Left renal pelvis (tissue), 4 donors: ENCODE results near the gene LRCH4. TPM values are rescaled to one million over a fixed set of nuclear protein-coding genes. Genes with fewer than 3 reads are reported as not detected.

Experiments
- DNase-seq, 4 donors: peaks; one replicate each; pipeline ENCODE4 v3.0.0-alpha.2; 2013; ENCODE audit warnings: low read depth in 4 of 4, low spot score in 3 of 4
- polyA plus RNA-seq, 4 donors: library from polyadenylated mRNA; unstranded; fragments of 120-200 nt; gene quantifications; one replicate each; pipeline ENCODE4 v1.2.1, GENCODE V29; 2013; ENCODE audit not compliant: insufficient read length in 4 of 4

Gene LRCH4
- polyA plus RNA-seq, 4 donors = 28.3 to 54.2 (median 42.0) TPM

DNA sequence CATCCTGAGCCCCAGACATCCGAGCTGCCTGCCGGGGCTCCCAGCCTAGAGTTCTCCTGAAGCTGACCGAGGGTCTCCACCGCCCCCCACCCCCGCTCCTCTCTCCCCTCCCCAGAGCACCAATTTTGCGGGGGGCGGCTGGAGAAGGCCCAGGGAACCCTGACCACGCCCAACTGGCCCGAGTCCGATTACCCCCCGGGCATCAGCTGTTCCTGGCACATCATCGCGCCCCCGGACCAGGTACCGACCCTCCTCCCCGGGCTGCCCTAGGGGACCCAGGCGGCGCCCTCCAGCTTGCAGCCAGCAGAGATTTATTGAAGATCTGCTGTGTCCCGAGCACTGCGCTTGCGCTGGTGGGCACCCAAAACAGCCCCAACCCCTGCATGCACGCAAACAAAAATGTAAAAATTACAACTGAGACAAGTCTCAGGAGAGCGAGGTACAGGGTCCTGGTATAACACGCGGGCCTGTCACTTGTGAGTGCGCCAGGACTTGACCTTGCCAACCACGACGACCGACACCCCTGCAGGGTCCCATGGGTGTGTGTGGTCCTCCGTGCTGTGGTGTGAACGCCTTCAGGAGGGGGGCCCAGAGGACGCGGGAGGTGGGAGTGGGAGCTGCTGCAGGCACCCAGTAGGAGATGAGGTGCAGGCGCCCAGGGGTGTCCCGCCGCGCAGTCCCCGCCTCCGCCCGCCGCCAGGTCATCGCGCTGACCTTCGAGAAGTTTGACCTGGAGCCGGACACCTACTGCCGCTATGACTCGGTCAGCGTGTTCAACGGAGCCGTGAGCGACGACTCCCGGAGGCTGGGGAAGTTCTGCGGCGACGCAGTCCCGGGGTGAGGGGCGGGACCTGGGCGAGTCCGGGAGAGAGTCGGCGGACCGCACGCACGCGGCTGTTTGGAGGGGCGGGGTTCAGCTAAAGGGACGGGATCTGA lies 19.3 kb upstream of the LRCH4 start:
- DNase-seq = no peak

- DNase-seq = no peak
These were observed 18.4 kb upstream of the LRCH4 start for GRCh38 chr7:100604028-100604975.

- DNase-seq = no peak
These were observed 17.7 kb upstream of the LRCH4 start for GRCh38 chr7:100603726-100604027.

GRCh38 chr7:100602889-100603725 lies 17.2 kb upstream of the LRCH4 start:
- DNase-seq = no peak

- DNase-seq = no peak
These were observed 14.8 kb upstream of the LRCH4 start for GRCh38 chr7:100600730-100601038.

DNA sequence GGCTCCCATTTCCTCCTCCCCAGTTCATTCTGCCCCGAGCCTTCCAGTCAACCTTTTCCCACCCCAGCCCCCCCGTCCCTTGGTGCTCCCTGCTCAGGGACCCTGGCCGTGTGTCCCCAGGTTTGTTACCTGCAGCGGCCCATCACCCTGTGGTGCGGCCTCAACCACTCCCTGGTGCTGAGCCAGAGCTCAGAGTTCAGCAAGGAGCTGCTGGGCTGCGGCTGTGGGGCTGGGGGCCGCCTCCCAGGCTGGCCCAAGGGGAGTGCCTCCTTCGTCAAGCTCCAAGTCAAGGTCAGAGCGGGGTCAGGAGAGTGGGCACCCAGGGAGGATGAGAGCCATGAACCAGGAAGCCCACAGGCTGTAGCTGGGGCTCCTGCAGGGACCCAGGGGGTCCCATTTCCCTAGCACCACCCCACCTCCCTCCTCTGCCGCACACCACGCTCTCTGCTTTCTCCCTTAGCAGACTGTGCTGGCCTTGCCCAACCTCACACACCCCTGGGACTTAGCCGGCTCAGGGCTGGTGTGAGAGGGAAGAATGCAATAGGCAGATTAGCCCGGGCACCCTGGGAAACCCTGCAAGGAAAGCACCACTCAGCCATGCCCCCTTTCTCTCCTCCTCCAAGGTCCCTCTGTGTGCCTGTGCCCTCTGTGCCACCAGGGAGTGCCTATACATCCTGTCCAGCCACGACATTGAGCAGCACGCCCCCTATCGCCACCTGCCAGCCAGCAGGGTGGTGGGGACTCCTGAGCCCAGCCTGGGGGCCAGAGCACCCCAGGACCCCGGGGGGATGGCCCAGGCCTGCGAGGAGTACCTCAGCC lies 14.2 kb upstream of the LRCH4 start:
- DNase-seq = no peak

DNA sequence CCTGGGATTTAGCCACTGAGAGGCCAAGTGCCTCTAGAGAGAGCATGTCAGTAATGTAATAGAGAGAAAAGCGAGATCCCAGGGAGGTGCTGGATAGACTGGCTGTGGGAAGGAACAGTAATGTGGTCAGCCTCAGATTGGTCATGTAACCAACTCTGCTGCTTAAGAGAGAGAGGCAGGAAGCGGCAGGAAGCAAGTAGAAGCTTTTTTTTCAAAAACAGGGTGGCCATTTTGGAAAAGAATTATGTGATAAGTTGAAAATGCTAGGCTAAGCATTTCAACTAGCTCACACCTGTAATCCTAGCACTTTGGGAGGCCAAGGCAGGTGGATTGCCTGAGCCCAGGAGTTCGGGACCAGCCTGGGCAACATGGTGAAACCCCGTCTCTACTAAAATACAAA lies 12.5 kb upstream of the LRCH4 start:
- no peak for DNase-seq

DNA sequence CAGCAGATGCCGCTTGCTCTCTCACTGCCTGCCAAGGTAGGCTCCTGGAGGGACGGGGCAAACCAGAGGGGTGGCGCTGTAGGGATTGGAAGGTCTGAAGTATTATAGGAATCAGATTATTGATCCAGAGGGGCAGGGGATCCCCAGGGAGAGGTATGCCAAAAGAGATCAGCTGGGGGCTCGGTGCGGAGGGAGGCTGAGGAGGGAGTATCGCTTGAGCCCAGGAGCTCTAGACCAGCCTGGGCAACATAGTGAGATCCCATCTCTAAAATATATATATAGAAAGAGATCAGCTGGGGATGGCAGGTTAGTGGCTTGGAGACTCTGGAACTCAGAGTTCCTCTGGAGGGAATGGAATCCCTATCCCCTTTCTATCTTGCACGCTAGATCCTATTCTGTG lies 9.3 kb upstream of the LRCH4 start:
- DNase-seq = no peak

GRCh38 chr7:100591596-100591995 lies 5.7 kb upstream of the LRCH4 start:
- DNase-seq = no peak

GRCh38 chr7:100590077-100590737 lies 4.3 kb upstream of the LRCH4 start:
- no peak for DNase-seq

DNA sequence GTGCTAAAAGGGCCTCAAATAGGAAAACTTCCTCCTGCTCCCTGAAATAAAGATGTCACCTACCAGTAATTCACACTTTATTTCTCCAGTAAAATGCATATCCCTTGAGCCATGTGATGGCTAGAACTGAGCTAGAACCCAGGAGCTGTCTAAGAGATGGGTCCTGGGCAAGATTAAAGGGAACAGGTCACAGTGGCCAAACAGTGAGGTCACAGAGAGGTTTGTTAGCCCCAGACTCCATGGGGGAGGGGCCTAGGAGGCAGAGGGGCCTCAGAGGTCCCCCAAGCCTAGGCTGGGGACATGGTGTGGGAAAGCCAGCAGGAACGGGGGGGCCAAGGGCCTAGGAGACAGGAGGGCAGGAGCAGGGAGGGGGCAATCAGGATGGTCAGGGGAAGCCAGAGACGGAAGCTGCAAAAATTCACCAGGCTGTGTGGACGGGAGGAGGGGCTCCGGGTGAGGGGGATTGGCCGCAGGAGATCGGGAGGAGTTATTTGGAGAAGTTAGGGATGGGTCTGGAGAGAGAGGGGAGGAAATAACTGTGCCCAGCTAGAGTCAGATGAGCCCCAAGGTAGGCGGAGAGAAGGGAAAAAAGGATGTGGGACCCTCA lies 3.5 kb upstream of the LRCH4 start:
- DNase-seq = no peak

DNA sequence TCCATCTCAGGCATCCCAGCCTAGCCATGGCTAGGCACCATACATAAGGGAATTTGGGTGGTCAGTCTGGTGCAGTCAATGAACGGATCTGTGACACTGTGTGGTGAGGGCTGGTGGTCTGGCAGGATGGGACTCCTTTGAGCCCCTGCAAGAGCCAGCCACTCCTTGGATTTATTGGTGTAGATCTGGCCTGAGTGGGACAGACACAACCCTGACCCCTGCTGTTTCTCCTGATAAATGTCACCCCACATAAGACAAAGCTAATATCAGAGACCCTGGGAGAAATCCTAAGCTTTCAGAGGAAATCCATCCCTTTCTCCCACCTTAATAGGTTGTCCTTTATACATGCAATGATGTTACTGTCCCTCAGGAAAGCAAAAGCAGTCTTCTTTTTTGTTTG lies 2.5 kb upstream of the LRCH4 start:
- no peak for DNase-seq

DNA sequence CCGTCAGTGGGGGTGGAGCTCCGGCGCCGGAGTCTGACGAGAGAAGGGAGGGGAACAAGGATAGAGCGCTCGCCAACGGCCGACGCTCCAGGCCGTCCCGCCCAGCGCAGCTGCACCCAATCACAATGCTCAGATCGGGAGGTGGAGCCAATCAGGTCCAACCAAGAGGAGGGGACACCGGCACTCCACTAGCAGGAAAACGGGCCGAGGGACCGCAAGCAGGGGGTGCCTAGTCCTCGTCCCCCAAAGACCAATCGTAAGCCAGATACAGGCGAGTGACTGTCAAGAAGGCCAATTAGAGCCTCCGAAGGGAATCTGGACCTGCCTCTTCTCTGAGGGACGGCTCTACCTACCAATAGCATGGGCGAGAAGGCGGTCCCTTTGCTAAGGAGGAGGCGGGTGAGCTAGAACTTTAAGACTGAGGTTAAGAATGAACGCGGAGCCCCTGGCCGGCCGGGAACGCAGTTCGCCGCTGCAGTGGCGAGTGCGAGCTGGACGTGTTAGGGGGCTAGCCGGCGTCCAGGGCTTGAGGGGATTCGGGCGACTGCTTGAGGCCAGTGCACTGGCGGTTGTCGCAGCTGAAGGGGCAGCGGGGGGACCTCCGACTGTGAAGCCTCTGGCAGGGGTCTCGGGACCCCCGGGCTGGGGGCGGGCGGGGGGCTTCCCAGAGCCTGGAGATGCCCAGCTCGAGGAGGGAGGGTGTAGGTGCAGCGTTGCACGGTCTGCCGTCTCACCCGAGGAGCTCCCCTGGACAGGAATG lies 517 bp upstream of the LRCH4 start, which contains the start of gene FBXO24:
TSS of gene FBXO24 (plus strand) at position 63 of the 760 bp plus-strand sequence. CDS start at position 361, 298 bp downstream.
- DNase-seq = peak; percentile 99 to 100 (median 99)

DNA sequence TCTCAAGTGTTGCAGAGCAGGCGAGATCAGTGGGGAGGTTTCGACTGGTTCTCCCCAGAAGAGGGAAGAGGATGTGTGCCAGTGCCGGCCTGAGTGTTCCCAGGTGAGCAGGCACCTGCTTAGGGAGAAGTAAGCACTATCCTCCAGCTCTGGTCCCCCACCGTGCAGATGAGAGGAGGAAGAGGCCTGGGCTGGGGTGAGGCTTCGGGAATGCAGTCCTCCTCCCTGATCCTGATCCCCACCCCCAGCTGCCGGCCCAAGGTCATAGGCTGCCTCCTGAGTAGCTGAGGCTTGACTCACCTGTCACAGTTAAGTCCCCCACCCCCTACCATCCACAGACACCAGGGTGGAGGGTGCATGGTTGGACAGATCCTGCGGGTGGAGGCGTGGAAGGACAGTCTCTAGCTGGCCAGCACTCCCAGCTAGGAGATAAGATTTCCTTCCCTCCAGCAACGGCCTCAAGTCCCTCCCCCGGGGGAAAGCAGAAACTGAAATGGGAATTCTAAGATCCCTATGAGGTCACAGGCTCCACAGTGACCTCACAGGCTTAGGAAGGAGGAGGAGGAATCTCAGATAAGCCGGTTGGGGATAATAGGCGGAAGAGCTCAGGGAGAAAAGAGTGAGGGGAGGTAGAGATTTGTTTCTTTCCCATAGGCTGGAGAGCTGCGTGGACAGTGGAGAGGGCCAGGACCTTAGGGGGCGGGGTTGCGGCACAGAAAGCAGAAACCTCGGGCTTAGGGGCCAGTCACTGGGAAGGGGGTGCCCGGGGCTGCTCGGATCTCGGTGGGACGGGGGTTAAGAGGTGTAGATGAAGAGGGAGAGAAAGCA lies 1.0 kb downstream of the LRCH4 start:
- no peak for DNase-seq

GRCh38 chr7:100584054-100584682 lies 1.8 kb downstream of the LRCH4 start:
- DNase-seq = no peak

DNA sequence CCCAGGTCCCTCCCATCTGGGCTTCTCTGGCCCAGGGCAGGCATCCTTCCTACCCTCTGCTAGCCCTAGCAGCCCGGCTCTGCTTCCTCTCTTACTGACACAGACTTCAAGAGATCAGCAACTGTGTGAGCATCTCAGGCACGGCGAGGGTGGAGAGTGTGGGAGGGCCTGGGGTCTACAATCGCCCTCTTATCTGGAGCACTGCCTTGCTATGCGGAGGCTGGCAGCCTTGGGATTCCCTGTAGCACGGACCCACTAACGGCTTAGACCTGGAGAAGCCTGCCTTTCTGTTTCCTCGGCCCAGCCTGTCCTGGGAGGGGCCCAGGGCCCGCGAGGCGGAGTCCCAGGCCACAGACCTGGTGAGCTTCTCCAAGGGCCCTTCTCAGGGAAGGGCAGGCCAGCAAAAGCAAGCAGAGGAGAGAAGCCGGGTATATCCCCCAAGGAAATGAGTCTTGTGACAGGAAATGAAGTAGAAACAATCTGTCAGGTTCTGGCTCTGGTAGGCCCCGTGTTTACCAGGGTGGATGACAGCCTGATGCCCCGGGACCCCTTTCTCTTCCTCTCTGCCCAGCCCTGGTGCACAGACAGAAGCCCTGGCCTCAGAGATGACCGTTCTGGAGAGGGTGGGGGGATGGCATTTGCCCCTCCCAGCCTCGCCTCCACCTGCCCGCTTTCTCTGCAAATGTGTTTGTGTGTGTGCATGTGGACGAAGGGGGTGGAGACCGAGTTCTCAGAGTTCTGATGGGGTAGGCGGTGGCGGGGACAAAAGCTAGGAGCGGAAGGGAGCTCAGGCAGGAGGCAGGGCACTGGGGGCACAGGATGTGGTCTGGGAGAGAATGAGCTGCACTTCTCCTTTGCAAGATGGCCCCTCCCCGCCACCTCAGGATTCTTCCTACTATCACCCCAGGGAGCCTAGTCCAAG lies 2.5 kb downstream of the LRCH4 start:
- DNase-seq = no peak
